HG03135 (cell line): ENCODE results near the gene KCNJ5.
A peak's percentile ranks its signal among the peaks of the same experiment; 100 is the strongest.

Experiments used
- ATAC-seq: cut with Tn5 transposase; IDR thresholded peaks from one replicate; pipeline ENCODE4 v1.9.1; 2021; ENCODE audit warnings: mild to moderate bottlenecking, moderate library complexity; ENCODE audit not compliant: unreplicated experiment

KCNJ5 gene

DNA sequence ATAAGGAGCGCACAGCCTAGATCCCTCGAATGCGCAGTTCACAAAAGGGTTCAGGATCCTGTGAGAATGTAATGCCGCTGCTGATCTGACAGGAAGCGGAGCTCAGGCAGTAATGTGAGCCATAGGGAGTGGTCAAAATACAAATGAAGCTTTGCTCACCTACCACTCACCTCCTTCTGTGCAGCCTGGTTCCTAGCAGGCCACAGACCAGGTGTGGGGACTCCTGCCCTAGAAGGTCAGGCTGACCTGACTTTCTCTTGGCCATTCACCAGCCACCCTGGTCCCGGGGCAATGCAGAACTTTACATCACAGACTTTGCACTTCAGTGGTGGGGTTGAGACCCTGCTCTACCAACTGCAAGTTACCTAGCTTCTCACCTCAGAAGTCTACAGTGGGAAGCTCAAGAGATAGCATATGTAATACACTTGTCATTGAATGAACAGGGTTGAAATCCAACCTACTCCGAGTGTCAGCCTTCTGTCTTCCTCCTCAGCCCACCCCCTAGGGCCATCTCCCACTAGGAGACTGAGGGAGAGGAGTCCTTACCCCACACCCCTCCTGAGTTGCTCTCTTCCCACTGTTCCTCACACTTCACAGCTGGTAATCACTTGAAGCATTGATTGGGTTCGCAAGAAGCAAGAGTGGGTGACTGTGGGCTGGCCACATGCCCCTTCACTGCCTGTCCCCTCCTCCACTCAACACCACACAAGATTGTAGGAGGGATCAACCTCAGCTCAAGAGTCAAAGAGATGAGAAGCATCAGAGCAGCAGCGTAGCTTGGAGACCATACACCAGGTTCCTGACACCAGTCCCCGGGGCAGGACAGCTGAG is 22.1 kb upstream of the KCNJ5 start:
- no peak for ATAC-seq

DNA sequence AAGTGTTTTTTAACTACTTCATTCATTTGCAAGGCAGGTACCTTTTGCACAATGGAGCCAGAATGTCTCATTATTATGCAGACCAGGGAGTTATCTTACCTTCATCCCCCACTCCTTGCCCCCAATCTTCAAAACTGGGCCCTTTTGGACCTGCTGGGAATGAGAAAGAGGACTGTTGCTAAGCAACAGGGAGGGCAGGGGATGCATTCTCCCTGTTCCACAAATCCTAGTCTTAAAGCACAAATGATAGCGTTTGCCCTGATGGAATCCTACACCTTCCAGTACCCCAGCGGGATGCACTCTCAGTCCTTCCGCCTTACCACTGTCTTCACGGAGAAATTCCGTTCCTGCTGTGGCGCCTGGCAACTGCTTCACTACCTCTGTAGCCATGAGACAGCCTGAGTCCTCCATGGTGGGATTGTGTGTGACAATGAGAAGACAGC is 20.0 kb upstream of the KCNJ5 start:
- ATAC-seq, result no peak

DNA sequence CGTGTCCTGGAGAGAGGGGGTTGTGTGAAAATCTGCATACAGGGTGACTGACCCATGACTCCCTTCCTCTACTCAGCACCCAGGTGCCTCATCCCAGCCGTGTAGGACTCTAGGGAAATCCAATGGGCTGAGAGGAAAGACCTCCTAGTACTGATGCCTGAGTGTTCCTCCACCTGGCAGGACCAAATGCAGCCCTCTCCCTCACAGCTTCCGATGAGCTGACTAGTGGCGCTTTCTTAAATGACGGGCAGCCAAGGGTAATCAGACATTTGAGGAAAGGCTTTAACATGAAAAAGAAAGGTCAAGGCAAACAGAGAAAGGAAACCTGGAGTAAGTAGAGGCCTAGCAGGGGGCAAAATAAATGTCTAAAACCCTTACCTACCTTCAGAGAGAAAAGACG is 19.1 kb upstream of the KCNJ5 start:
- ATAC-seq, result no peak

DNA sequence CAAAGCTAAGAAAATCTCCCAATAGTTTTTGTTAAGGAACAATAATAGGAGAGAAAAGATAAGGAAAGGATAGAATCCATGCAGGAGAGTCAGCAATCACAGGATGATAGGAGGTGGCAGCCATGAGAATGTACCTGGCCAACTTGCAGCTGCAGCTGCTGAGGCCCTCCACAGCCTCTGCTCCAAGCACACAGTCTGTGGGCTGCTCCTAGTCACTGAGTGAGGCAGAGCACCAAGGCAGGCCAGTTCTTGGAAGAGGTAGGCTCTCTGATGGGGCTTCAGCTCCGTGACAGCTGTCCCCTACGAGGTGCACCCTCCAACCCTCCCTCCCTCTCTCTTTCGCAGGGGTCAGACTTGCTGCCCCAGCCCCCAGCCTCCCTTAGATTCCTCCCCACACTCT is 18.6 kb upstream of the KCNJ5 start:
- ATAC-seq, result no peak

DNA sequence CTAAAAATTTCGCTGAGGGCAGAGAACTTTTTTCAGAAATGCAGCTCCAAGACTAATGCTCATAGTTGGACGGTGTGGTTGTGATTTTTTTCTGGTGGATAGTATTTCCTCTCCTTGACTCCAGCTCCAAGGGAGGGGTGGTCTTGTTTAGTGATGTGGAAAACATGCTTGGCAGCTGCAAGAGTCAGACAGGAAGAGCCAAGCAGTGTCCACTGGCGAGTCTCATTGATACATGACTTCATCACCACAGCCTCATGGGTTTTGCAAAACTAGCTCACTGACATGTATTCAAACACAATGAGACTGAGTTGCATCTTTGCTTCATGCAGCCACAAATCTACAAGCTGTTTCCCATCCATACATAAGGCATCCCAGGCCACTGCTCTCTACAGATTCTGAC is 16.7 kb upstream of the KCNJ5 start:
- ATAC-seq, result no peak

DNA sequence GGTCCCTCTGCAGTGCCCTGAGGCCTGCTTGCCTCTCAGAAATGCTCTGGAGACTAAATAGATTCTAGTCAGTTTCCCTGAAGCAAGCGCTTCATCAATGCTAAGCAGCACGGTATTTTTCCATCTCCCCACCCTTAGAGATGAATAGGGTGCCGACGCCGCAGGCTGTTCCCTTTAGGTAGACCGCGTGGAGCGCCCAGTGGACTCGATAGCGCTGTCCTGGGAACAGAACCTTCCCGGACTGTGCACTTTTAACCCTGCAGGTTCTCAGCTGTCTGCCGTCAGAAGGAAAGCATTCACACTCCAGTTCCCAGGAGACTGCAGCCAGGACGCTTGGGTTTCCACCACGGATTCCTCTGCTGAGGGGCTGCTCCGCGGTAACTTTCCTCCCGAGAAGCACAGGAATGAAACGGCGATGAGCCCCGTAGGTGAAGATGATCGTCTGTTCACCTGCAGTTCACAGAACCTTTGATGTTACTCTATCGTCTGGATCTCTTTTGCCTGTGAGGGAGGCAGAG is 15.0 kb upstream of the KCNJ5 start:
- no peak for ATAC-seq

DNA sequence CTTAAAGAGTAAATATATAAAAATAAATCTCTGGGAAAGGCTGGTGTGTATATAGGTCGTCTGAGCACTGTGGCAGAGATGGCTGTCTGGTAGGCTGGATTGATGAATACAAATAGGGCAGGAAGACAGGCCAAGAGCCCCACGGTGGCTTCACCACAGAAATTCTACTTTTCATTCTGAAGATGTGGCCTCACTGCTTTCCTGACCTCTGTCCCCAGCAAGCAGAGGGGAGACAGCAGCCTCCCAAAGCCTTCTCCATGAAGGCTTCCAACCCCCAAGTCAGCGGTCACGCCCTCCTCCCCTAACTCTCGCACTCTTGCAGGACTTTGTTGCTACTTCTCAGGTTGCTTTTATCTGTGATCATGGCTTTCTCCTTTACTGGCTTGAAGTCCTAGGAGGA is 13.4 kb upstream of the KCNJ5 start:
- no peak for ATAC-seq

DNA sequence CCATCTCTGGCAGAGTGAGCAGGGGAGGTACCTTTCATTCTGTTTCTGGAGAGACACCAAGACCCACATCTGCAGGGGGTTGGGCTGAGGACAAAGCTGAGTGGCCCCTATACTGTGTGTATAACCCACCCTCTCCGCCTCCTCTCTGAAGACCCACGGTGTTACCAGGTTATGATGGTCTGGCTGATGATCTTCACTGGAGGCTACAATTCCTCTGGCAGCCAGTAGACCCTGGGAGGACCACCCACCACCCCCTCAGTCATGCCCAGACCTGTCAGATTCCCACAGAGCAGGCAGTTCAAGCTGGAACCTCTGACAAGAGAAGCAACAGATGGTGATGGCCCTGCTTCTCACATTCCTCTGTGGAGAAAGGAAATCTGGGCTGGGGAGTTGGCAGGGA is 12.7 kb upstream of the KCNJ5 start:
- no peak for ATAC-seq

DNA sequence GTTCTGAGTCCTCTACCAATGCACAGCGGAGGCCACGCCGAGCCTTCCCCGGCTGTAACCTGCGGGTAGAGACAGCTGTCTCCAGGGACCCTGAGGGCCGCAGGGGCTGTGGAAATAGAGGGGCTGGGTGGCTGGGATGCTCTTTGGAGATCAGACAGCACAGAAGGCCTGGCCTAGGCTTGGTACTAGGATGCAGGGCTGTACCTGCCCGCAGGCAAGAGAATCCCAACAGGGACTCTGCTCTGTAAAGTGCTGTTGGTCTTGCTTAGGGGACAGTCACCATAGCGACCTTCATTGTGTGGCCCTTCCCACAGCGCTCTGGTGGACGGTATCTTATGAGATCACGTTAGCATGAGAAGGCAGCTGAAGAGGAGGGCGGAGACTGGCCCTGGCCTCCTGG is 11.3 kb upstream of the KCNJ5 start:
- no peak for ATAC-seq

DNA sequence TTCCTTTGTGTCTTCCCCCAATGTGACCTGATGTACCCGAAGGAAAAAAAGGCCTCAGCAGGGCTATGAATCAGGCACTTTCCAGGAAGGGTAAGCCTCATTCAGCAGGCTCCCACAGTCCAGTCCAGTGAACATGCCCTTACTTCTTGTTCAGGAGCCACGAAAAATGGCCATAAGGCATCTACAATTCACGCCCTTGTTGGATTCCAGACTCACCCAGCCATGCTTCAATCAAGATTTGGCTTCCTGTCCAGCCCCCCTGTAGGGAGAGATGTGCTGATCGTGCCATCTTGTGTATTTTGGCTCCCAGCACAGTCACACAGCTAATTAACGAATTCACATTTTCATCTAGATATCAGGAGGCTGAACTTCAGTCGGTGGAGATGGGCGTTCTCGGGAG is 9.9 kb upstream of the KCNJ5 start:
- ATAC-seq, result no peak

DNA sequence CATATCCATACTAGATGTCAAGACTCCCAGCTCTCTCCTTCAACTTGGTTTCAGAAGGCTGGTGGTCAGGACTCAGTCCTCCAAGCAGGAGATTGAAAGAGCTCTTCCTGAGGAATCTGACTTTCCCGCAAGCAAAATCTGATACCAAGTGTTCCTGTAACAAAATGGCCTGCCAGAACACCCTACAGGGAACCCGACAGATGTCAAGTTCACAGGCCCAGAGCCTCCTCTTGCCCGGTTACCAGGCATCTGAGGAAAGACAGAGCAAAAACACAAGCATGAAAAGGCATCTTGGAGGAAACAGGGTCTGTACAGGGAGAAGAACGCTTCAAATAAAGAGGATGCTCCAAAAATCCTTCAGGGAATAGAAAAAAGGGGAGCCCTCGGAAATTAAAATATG is 8.7 kb upstream of the KCNJ5 start:
- ATAC-seq, result no peak

DNA sequence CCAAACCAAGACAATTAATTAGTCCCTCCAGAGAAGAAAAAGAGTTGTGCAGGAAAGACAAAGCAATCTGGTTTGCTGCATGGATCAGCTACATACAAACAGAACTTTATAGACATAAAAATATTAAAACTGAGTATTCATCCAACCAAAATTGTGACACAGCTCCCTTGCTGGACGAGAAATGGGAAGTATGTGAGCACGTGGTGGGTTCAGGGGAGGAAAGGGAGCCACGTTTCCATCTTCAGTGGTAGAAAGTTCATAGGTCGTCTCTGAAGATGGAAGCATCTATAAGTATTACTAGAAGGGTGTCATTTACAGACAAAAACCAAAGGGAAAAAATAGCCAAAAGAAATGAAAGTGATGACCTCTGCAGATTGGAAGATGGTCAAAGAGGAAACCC is 7.1 kb upstream of the KCNJ5 start:
- ATAC-seq, result no peak

DNA sequence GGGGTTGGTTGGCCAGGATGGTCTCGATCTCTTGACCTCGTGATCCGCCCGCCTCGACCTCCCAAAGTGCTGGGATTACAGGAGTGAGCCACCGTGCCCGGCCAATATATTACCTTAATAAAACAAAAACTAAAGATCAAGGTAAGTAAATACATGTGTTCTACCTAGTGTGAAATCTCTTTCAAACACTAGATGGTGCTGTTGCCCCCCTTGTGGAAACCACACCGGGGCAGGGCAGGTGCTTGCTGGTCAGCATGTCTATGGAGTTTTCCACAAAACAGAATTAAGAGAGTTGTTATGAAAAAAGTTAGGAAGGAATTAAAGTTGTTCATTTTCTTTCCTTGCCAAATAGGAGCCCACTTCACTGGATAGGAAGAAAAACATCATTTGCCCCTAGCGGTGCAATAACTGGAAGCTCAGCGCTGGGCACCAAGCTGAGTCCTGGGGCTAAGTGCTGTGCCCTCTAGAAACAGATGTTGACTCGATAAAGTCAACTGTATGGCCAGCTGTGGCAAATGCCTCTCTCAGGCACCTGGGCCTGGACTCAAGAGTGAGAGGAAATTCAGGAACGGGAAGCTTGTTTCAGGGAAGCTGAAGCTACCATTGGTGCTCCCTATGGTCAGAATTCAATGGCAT is 6.3 kb upstream of the KCNJ5 start:
- ATAC-seq, result peak; percentile 80

DNA sequence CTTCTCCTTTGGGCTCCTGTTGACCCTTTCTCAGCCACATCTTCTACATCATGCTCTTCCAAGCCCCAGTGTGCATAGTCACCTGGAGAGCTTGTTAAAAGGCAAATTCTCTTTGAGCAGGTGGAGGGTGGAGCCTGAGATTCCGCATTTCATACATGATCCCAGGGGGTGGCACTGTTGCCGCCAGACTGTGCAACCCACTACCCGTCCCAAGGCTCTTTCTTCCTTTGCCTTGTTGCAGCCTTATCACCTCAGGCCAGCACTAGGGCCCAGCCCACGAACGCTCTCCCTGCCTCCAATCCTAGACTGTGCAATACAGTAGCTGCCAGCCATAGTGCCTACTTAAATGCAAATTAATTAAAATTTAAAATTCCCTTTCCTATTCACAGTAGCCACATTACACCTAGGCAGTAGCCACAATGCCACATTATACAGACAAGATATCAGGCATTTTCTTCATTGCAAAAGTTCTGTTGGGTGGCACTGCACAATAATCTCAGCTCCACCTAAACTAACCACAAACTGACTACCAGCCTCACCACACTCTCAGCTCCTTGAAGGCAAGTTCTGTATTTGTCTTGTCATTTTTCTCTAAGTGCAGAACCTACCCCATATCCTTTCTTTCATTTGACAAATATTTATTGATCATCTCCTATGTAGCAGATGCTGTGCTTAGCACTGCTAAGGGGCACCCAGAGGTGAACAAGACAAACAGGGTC is 4.6 kb upstream of the KCNJ5 start:
- no peak for ATAC-seq

DNA sequence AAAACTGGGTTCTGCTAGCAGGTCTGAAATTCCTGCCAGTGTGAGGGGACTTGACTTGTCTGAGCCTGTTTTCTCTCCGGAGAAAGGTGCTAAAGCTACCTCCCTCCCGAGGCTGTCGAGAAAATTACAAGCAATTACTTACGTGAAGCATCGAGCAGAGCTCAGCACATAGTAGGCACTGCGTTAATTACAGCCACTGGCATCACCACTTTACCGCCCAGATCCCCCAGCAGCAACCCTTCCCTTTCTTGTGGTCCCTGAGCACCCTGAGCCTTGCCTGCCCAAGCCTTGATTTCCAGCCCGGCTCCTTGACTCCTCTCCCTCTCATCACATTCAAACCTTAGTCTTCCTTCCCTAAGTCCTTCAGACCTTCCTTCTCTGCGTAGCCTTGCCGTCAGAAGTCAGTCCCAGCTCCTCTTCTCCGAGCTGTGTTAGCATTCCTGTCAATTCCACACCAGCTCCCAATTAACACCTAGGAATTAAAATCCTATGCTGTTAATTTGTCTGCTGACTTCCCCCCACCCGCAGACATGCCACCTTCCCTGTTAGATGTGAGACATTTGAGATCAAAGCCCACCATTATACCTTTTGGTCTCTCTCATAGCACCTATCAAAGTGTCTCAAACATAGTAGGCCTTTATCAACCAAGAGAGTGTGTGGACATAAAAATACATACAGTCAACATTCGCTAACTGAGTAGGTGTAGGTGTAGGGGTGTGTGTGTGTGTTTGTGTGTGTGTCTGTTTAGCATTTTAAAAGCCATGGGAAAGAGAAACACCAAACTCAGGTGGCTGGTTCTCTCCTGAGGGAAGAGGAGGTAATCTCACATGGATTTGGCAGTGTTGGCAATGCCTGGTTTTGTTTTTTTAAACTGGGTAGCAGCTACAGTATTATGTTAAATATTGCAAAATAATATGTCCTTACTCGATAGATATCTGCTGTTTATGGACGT is 2.8 kb upstream of the KCNJ5 start:
- no peak for ATAC-seq

DNA sequence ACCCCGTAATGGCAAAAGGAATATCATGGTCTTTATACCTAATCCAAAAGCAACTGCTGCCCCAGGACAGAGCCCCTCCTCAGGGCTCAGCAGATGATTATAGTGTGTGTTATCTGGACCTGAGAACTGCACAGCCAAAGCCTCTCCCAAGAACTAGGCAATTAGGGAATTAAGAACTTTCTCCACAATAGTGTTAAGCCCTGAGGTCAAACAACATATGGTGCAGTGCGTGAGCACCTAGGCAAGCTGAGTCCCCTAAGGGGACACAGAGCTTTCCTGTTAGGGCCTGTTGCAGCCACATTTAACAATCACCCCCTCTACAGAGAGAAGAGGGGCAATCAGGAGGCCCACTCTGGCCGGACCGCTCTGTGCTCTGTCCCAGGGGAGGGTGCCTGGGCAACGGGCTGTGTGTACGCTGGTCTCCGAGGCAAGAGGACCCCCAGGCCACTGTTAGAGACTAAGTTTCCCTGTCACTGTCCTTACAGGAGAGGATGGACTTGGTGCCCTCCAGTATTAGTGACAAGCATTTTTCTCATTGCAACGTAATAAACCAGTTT is 1.4 kb upstream of the KCNJ5 start:
- ATAC-seq, result no peak

DNA sequence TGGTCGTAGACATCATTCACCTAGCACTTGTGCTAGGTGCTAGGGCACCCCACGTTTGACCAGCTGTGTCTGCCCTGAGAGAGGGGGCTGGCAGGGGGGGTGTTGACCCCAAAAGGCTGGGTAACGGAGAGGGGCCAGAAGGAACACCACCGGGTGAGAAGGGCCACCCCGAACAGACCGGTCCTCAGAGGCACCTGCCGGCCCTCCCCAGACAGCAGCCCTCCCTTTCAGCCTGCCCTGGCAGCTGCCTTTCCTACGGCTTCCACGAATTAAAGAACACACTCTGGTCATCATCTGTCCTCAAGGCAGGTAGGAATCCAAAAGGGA is 977 bp upstream of the KCNJ5 start:
- no peak for ATAC-seq

DNA sequence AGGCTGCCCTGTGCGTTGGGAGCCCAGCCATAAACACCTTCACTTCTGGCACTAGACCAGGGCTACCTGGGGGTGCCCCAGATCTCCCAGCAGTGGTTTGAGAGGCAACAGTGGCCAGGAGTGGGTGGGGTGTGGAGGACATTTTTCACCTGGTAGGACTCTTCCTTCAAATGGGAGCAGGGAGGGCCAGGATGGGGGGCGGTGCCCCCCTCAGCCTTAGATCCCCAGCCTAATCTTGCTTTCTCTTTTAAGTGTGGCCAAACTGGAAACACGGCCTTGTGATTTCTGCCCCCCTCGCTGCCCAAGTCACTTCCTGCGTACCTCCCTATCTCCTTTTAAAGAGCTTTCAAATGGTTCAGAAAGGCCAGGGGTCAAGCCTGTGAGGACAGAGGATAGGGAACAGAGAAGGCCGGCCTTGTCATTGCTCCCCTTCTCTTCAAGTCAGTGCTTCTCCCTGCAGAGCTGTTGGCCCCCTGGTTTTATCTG is 800 bp downstream of the KCNJ5 start:
- ATAC-seq, result no peak

DNA sequence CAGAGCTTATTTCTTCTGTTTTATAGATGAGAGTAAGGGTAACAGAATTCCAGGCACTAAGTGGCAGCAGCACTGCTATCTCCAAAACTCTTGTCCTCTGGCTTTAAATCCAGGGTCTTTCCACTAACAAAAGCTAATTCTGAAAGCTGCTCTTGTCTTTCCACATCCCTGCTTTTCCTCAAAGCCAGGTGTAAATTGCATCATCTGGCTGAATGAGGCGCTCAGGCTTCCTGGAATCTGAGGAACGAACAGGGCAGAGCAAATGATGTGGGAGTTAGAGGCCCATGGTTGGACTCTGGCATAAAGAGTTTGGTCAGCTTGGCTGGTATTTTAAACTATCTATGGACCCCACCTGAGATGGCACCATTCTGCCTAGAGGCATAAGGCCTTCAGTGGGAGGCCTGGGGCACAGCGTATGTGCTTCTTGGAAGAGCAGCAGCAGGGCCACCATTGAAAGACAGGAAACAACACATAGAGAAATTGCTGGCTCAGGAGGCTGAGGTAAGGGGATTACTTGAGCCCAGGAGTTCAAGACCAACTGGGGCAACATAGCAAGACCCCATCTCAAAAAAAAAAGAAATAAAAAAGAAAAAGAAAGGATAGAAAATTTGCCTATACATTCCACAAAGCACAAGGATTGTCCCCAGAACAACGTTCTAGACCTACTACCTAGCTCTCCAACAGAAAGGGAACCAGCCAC is 1.9 kb downstream of the KCNJ5 start:
- no peak for ATAC-seq
